Right atrium auricular region (tissue), 2 donors: ENCODE measurements around the gene HEY2. TPM values are rescaled to one million over a fixed set of nuclear protein-coding genes. Genes with fewer than 3 reads are reported as not detected.

Source experiments
- DNase-seq: peaks from one replicate; pipeline ENCODE4 v3.0.0-alpha.2; 2019; ENCODE audit warnings: low spot score
- H3K27ac ChIP-seq, 2 donors: fragments of 200-600 bp; sonication (generic); 1 replicate in 1 of 2; 2 replicates in 1 of 2; pipeline ENCODE4 v1.5.1; 2016 to 2019
- H3K27me3 ChIP-seq, 2 donors: fragments of 200-600 bp; sonication (generic); one replicate each; pipeline versions ENCODE4 v1.5.1 to v1.6.0; 2017 to 2019
- H3K36me3 ChIP-seq: fragments of 200-600 bp; sonication (generic); one replicate; pipeline ENCODE4 v1.5.1; 2016
- H3K4me1 ChIP-seq, 2 donors: fragments of 200-600 bp; sonication (generic); one replicate each; pipeline versions ENCODE4 v1.5.1 to v1.6.0; 2017 to 2019
- H3K4me3 ChIP-seq, 2 donors: fragments of 200-600 bp; sonication (generic); 1 replicate in 1 of 2; 2 replicates in 1 of 2; pipeline ENCODE4 v1.5.1; 2017 to 2019; ENCODE audit warnings: mild to moderate bottlenecking in 1 of 2, moderate library complexity in 1 of 2
- H3K9me3 ChIP-seq, 2 donors: fragments of 200-600 bp; sonication (generic); one replicate each; pipeline ENCODE4 v1.5.1; 2019
- total RNA-seq, 2 donors: library from RNA; depleted of rRNA; stranded (reverse); fragments of >200 nt; gene quantifications; one replicate each; pipeline ENCODE4 v1.1.0, GENCODE V29; 2016
- TF ChIP-seq, protein P1 (sequence below), 2 donors: fragments of 200-600 bp; sonication (generic); IDR thresholded peaks; one replicate each; pipeline ENCODE4 v1.5.1; 2019; ENCODE audit warnings: antibody characterized with exemption in 2 of 2

The HEY2 gene
- total RNA-seq, 2 donors from 2014 or later = 1.8 to 2.7 TPM

- H3K36me3 ChIP-seq = no peaks in the 10 kb centered on the region
- no peaks in the 10 kb centered on the region for H3K4me1 ChIP-seq
- H3K27ac ChIP-seq = no peak overlapping the region
- H3K4me3 ChIP-seq = no peak overlapping the region
- DNase-seq = no peak
- peaks cover 0 to 12% of the 10 kb centered on the region in 2 donors for H3K9me3 ChIP-seq
- no peaks in the 10 kb centered on the region for H3K27me3 ChIP-seq
- TF ChIP-seq, protein P1, sequence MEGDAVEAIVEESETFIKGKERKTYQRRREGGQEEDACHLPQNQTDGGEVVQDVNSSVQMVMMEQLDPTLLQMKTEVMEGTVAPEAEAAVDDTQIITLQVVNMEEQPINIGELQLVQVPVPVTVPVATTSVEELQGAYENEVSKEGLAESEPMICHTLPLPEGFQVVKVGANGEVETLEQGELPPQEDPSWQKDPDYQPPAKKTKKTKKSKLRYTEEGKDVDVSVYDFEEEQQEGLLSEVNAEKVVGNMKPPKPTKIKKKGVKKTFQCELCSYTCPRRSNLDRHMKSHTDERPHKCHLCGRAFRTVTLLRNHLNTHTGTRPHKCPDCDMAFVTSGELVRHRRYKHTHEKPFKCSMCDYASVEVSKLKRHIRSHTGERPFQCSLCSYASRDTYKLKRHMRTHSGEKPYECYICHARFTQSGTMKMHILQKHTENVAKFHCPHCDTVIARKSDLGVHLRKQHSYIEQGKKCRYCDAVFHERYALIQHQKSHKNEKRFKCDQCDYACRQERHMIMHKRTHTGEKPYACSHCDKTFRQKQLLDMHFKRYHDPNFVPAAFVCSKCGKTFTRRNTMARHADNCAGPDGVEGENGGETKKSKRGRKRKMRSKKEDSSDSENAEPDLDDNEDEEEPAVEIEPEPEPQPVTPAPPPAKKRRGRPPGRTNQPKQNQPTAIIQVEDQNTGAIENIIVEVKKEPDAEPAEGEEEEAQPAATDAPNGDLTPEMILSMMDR (IDR thresholded peaks at IDR 0.05) = no peak
These were observed 34.9 kb upstream of the HEY2 start for GRCh38 chr6:125714441-125715090.

GRCh38 chr6:125717120-125717731 lies 32.2 kb upstream of the HEY2 start:
- Histone ChIP-seq H3K36me3 (no peaks in the 10 kb centered on the region), H3K4me1 (no peaks in the 10 kb centered on the region), H3K27me3 (no peaks in the 10 kb centered on the region), H3K4me3 (no peak overlapping the region), H3K9me3 (no peaks in the 10 kb centered on the region), H3K27ac (no peak overlapping the region)
- no peak for DNase-seq
- TF ChIP-seq, protein P1 (IDR thresholded peaks at IDR 0.05) = no peak

DNA sequence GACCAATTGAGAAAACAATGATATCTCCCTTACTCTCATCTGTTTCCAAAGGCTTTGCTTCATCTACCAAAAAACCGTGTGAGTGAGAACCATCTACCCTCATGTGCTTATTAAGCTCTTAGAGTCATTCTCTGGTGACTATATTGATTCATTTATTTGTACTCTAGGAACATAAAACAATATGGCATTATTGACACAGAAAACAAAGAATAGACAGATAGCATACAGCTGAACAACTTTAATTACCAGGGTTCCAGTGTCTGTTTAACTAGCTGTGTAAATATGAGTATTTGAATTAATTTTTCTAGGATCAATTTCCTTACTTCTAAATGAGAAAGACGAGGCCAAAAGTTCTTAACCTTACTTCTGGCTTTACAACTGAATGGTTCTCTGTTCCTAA lies 31.3 kb upstream of the HEY2 start:
- H3K4me3 ChIP-seq = no peak overlapping the region

GRCh38 chr6:125722886-125723285 lies 26.5 kb upstream of the HEY2 start:
- no peaks in the 10 kb centered on the region for H3K36me3 ChIP-seq
- H3K4me3 ChIP-seq = no peak overlapping the region
- H3K27ac ChIP-seq = no peak overlapping the region
- no peak for DNase-seq
- H3K9me3 ChIP-seq = no peaks in the 10 kb centered on the region
- no peaks in the 10 kb centered on the region for H3K4me1 ChIP-seq
- no peaks in the 10 kb centered on the region for H3K27me3 ChIP-seq
- TF ChIP-seq, protein P1 (IDR thresholded peaks at IDR 0.05) = no peak

More for the DNA sequence above, 31.3 kb upstream of the HEY2 start:
- no peaks in the 10 kb centered on the region for H3K9me3 ChIP-seq
- DNase-seq = no peak
- H3K27ac ChIP-seq = no peak overlapping the region
- H3K4me1 ChIP-seq = no peaks in the 10 kb centered on the region
- TF ChIP-seq, protein P1 (IDR thresholded peaks at IDR 0.05) = no peak
- no peaks in the 10 kb centered on the region for H3K36me3 ChIP-seq
- H3K27me3 ChIP-seq = no peaks in the 10 kb centered on the region

DNA sequence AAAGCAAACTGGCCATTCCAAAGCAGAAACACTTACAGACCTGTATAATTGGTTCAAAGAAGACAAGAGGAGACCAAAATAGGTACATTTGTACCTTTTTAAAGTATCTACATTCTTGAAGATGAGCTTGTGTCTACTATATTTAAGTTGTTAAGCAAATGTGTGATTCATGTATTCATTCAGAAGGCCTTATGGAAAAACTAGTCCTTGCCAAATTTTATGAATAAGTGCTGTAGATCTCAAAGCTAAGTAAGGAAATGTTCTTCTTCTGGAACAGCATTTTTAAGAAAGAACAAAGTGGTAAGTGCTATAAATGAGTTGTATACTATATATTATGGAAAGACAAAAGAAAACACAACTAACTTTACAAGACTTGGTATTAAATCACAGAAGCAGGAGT lies 22.2 kb upstream of the HEY2 start:
- TF ChIP-seq, protein P1 (IDR thresholded peaks at IDR 0.05) = no peak
- no peak for DNase-seq
- H3K4me1 ChIP-seq = no peaks in the 10 kb centered on the region
- no peaks in the 10 kb centered on the region for H3K27me3 ChIP-seq
- no peak overlapping the region for H3K27ac ChIP-seq
- no peak overlapping the region for H3K4me3 ChIP-seq
- no peaks in the 10 kb centered on the region for H3K9me3 ChIP-seq
- H3K36me3 ChIP-seq = no peaks in the 10 kb centered on the region
